HG03108 (cell line): ENCODE data around the gene ZNF160.
"Not testable (repeated sequence)": the region's sequence is repeated elsewhere in the genome, so short reads cannot be mapped to it uniquely, and the experiment has no call there.

ENCODE experiments used
- ATAC-seq: cut with Tn5 transposase; IDR thresholded peaks from one replicate; pipeline ENCODE4 v1.9.1; 2021; ENCODE audit warnings: moderate library complexity; ENCODE audit not compliant: unreplicated experiment

Gene ZNF160

GRCh38 chr19:53034054-53034453, 69.2 kb downstream of the ZNF160 start:
- no peak for ATAC-seq

- not testable (repeated sequence) for ATAC-seq
Measured at GRCh38 chr19:53028306-53028705, 74.9 kb downstream of the ZNF160 start.

GRCh38 chr19:53019684-53020083, 83.5 kb downstream of the ZNF160 start:
- no peak for ATAC-seq
